ENCODE data around the gene ENTPD7.
"Not testable (repeated sequence)": the region's sequence is repeated elsewhere in the genome, so short reads cannot be mapped to it uniquely, and the experiment has no call there.

ENTPD7 gene

DNA sequence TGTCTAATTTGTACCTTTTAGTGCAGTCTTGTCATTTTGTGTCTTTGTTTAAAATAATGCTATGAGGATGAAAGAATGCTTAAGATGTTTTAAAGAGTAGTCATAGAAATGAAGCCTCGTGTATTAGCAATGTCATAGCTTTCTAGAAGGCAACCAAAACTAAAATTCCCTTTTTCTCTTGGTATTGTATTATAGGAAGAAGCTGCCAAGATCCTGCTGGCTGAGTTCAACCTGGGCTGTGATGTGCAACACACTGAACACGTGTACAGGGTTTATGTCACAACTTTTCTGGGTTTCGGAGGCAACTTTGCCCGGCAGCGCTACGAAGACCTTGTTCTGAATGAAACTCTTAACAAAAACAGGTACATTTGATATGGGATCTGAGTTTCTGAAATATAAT lies 36.5 kb downstream of the ENTPD7 start:
- no peak for DNase-seq

- DNase-seq = no peak
Measured at GRCh38 chr10:99698504-99699080, 39.3 kb downstream of the ENTPD7 start.

DNA sequence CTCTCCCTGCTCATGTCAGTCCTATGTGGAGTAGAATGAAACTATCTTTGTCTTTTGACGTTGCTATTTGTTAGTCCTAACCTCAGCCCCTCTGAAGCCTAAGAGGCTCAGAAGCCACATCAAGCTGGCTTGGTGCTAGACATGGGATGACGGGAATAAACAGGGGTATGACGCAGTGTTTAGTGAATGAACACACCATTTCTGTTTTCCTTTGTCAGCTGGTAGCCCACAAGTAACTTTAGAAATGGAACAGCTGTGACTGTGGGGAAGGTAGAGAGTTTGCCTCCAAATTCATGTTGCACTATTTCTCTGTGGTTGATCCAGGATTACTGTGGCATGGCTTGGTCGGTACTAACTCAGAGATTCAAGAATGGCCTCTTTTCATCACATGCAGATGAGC lies 41.3 kb downstream of the ENTPD7 start:
- no peak for DNase-seq

GRCh38 chr10:99708428-99709012 lies 49.2 kb downstream of the ENTPD7 start:
- no peak for DNase-seq

GRCh38 chr10:99709480-99710229 lies 50.3 kb downstream of the ENTPD7 start:
- no peak for DNase-seq

DNA sequence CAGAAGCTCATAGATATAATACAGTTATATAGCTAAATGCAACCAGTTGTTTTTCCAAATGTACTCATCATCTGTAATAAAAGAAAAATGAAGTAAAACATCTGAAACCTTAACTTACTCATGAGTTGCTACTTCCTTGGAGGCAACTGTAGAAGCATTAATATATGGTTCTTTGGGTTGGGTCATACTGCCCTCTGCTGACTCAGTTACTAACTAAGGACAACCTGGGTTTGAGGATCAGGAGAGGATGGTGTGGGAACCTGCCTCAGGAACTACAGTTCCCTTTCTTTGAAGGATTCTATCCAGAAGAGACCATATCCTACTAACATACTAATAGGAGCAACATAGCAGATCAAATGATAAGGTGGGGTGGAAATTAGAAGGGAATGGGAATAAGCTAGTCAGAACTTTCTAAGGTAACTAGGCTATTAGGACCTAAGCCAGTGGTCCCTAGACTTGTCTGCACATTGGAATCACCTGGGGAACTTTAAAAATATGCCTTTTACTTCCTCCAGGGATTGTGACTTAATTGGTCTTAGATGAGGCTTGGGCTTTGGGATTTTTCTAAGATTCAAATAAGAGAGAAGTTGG lies 51.9 kb downstream of the ENTPD7 start:
- DNase-seq = no peak

DNA sequence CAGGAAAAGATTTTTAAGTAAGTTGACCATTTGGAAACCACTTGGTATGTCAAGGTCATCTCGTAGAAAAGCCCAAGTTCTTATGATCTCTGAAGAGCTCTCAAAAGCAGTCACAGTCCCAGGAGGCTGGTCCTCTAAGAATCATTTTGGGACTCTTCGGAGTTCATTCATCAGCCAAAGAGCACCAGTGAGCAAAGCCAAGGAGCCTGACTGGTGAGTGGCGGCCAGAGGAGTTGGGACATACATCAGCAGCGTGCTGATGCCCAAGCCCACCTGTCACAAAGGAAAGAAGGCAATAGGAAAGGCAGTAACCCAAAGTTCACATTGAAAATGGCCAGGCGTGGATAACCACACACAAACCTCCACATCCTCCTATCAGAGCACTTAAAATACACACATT lies 55.1 kb downstream of the ENTPD7 start:
- no peak for DNase-seq

DNA sequence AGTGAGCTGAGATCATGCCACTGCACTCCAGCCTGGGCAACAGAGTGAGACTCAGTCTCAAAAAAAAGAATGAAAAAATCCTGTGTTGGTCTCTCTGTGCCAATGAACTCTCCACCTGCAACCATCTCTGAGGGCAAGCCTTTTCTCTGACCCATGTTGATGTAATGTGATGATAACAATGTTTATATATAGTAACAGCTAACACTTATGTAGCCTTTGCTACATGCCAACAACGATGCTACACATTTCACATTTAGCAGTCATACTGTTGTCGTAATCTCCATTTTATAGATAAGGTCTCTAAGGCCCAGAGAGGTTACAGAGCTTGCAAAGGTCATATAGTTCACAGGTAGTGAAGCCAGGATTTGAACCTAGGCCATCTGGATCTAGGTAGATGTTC lies 61.1 kb downstream of the ENTPD7 start:
- DNase-seq = no peak

- no peak for DNase-seq
Measured at GRCh38 chr10:99730026-99730425, 70.7 kb downstream of the ENTPD7 start.

DNA sequence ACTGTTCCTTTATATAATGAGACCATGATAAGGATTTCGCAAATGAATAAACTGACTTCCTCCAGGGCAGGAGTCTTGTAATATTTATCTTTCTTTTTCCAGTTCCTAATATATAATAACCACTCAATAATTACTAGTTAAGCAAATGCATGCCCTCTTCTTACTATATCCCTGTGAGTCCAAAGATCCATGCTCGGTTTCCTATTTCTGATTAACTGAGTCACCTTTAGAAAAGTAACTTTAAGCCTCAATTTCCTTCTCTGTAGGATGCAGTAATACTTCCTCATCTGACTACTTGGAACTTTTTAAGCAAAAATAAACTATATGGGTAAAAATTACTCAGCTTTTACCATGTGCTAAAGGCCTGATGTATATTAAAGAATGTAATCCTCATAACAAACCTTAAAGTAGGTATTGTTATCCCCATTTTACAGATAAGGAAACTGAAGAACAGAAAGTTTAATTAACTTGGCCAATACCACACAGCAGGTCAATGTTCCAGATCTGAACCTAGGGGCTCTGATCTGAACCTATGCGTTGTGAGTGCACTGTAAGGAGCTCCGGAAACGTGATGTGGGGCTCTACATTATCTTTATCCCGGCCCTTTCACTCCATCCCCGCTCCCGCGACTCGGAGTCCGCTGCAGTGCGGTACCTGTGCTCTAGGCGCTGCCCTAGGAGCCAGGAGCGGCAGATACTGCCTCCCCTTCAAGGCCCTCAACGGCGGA lies 72.2 kb downstream of the ENTPD7 start:
- DNase-seq = no peak

DNA sequence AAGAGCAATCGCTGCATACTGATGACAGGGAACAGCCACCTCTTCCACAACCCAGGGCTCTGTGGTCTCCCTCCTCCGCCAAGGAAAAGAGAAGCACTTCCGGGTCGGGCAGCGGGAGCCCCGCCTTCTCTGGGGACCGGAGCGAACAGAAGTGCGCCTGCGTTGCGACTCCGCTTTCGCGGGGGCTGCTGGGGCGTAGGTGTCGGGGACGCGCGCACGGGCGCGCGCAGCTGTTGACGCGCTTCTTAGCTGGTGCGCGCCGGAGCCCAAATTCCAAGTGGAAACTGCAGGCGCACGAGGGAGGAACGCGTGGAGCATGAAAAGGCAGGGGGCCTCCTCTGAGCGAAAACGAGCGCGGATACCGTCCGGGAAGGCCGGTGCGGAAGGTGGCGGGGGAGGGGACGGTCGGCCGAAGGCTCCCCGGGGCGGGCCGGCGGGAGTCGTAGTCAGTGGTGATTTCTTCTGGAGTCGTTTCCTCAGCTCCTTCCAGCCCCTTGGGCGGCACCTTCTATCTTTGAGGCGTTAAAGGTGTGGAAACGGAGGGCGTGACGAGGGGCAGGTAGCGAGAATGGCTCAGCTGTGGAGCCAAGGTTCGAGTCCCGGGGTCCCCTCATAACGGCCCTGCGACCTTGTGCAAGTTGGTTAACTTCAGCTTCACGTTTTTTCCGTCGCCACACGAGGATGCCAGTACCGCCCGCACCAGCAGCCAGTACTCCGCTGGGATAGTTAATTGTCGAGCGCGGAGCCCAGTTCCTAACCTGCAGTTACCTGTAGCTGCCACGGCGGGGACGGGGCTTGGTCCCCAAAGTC lies 72.9 kb downstream of the ENTPD7 start, which contains the start of the genes COX15 and CUTC:
COX15 (minus strand) TSS at position 95 of the 810 bp plus-strand sequence; CDS start at position 17, 78 bp downstream.
CUTC (plus strand) TSS at position 202 of the 810 bp plus-strand sequence; CDS start at position 317, 115 bp downstream.
- DNase-seq = peak; percentile 95

GRCh38 chr10:99733366-99733765 lies 74.1 kb downstream of the ENTPD7 start:
- DNase-seq = no peak

GRCh38 chr10:99734111-99734510 lies 74.8 kb downstream of the ENTPD7 start:
- not testable (repeated sequence) for DNase-seq

DNA sequence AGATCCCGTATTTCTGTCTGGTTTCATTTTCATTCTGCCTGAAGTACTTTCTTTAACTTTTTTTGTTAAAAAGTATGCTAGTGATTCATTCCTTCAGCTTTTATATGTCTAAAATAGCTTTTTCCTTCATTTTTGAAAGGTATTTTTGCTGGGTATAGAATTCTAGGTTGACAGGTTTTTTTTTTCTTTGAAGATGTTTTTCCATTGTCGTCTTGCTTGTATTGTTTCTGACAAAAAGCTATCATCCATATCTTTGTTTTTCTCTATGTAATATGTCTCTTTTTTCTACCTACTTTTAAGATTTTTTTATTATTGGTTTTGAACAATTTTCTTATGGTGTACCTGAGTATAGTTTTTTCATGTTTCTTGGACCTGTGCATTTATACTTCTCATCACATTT lies 81.0 kb downstream of the ENTPD7 start:
- no peak for DNase-seq

DNA sequence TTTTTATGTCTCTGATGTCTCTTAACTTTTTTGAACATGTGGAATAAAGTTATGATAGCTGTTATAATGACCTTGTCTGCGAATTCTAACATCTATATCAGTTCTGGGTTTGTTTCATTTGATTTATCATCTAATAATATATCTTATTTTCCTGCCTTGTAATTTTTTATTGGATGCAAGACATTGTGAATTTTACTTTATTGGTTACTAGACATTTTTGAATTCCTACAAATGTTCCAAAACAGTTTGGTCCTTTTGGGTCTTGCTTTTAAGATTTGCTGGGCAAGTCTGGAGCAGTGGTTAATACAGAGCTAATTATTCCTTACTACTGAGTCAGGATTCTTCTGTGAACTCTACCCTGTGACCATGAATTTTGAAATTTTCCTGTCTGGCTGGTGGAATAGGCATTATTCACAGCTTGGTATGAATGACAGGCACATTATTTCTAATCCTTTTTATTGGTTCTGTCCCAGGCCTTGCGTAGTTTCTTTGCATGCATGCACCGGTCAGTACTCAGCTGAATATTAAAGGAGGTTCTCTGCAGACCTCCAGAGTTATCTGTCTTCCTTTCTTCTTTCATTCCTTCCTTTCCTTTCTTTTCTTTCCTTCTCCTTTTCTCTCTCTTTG lies 81.7 kb downstream of the ENTPD7 start:
- no peak for DNase-seq

- DNase-seq = no peak
Measured at GRCh38 chr10:99742254-99742653, 82.9 kb downstream of the ENTPD7 start.

DNA sequence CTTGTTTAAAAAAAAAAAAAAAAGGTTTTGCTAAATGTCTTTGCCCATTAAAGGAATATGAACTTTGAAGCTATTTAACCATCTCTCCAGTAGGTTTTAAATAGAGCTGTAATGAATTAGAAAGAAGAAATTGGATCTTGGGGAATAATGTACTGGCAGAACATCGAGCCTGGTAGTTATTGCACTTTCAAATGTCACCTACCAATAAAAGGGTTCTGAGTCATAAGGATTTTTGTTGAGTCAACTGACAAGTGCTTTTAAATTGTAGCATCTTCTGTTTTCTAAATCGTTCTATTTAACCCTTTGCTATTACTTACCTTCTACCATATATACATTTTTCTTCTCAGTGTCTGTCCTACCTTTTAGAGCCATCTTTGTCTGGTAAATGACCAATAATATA lies 83.4 kb downstream of the ENTPD7 start:
- no peak for DNase-seq

- DNase-seq = no peak
Measured at GRCh38 chr10:99743841-99744240, 84.5 kb downstream of the ENTPD7 start.

- DNase-seq = not testable (repeated sequence)
Measured at GRCh38 chr10:99746166-99746565, 86.9 kb downstream of the ENTPD7 start.

DNA sequence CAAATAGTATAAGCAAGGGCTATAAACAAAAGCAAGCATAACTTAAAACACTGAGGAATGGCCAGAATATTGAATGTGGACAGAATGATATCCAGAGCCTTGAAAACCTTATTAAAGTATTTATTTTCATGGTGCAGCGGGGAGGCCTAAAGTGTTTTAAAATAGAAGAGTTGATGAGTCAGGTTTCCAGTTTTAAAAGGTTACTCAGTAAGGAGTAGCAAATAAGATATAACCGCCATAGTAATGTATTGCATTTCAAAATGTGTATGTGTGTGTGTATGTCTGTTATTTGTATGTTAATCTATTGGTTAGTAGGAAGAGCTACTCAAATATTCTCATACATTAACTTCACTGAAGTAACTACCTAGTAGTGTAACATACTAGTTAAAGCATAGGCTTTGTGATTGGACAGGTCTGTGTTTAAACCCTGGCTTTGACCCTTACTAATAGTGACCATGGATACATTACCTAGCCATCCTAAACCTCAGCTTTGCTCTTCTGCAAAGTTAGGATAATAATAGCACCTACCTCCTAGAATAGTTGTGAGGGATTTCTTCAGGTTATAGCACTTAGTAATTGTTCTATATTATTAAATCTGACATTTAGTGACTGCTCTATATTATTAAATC lies 89.6 kb downstream of the ENTPD7 start:
- no peak for DNase-seq

GRCh38 chr10:99750641-99751040 lies 91.3 kb downstream of the ENTPD7 start:
- DNase-seq = no peak

Data from stimulated activated CD4-positive, alpha-beta T cell treated with anti-CD3 and anti-CD28 coated beads, Interleukin-2, amount 100 ng/mL, for 24 hours (primary cell).